Measurements from ENCODE around the gene WHRN. TPM values are rescaled to one million over a fixed set of nuclear protein-coding genes. Genes with fewer than 3 reads are reported as not detected.
A peak's percentile ranks its signal among the peaks of the same experiment; 100 is the strongest.

WHRN gene
- total RNA-seq, 1 experiment from 2014 or later, result 9.4 TPM

GRCh38 chr9:114484215-114484853, 20.9 kb downstream of the WHRN start:
- Mint-ChIP-seq H3K9me3 (ENCODE audit: unreplicated experiment) (no peaks in the 10 kb centered on the region), H3K27me3 (ENCODE audit: insufficient read depth, unreplicated experiment) (no peaks in the 10 kb centered on the region), H3K27ac (ENCODE audit: low read depth, unreplicated experiment) (no peak overlapping the region), H3K36me3 (ENCODE audit: insufficient read depth, unreplicated experiment) (no peaks in the 10 kb centered on the region), H3K4me1 (ENCODE audit: insufficient read depth, unreplicated experiment) (peaks cover 22% of the 10 kb centered on the region), H3K4me3 (ENCODE audit: unreplicated experiment) (peak overlapping the region; percentile 38)
- no TSS peak for BruUV-seq (replicated peaks)
- intact Hi-C loops (cut with micrococcal nuclease), result loop anchor here (10.0 kb wide), 1 partner anchor 530 kb away; no protein-coding TSS in a partner anchor
- ChIA-PET CTCF (interaction anchor here (1.0 to 6.3 kb wide), 6 partner anchors 11 to 170 kb away, joined by 3 to 70 read pairs (median 4); no protein-coding TSS in a partner anchor), POLR2A (interaction anchor here (0.6 to 6.2 kb wide), 6 partner anchors 18 to 246 kb away, joined by 3 to 37 read pairs (median 3); partner anchors contain the start of gene TMEM268)
- no peak for TF ChIP-seq CTCF (IDR thresholded peaks at IDR 0.05; ENCODE audit: unreplicated experiment)
- no peak for DNase-seq (ENCODE audit: unreplicated experiment)

- ChIA-PET POLR2A (interaction anchor here (0.9 to 6.2 kb wide), 2 partner anchors 9 to 19 kb away, joined by 3 to 37 read pairs; no protein-coding TSS in a partner anchor), CTCF (interaction anchor here (0.7 to 2.9 kb wide), 4 partner anchors 20 to 78 kb away, joined by 3 to 16 read pairs (median 4); no protein-coding TSS in a partner anchor)
- Mint-ChIP-seq H3K36me3 (ENCODE audit: insufficient read depth, unreplicated experiment) (no peaks in the 10 kb centered on the region), H3K9me3 (ENCODE audit: unreplicated experiment) (no peaks in the 10 kb centered on the region), H3K4me3 (ENCODE audit: unreplicated experiment) (no peak overlapping the region), H3K4me1 (ENCODE audit: insufficient read depth, unreplicated experiment) (peaks cover 22% of the 10 kb centered on the region), H3K27ac (ENCODE audit: low read depth, unreplicated experiment) (no peak overlapping the region), H3K27me3 (ENCODE audit: insufficient read depth, unreplicated experiment) (no peaks in the 10 kb centered on the region)
- intact Hi-C loops (cut with micrococcal nuclease), result loop anchor here (10.0 kb wide), 1 partner anchor 531 kb away; no protein-coding TSS in a partner anchor
- BruUV-seq (replicated peaks), result no TSS peak
- no peak for TF ChIP-seq CTCF (IDR thresholded peaks at IDR 0.05; ENCODE audit: unreplicated experiment)
- no peak for DNase-seq (ENCODE audit: unreplicated experiment)
Measured at GRCh38 chr9:114483499-114483898, 21.8 kb downstream of the WHRN start.

DNA sequence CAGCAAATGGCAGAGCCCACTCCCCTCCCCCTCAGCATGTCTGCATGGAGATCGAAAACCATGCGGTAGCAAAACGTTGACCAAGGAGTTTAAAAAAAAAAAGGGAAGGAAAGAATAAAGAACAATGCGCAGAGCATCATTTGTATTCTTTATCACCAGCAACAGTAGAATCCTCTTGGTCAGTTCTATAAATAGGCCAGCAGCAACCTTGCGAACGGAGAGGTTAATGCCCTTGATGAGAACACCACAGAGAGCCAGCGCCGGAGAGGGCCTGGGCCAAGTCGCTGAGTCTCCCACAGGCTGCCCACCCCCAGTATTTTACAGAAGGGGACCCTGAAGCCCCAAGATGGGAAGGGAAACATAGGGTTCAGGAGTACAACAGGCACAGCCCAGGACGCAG, 22.7 kb downstream of the WHRN start:
- BruUV-seq (replicated peaks), result no TSS peak
- Mint-ChIP-seq H3K36me3 (ENCODE audit: insufficient read depth, unreplicated experiment) (no peaks in the 10 kb centered on the region), H3K27ac (ENCODE audit: low read depth, unreplicated experiment) (no peak overlapping the region), H3K27me3 (ENCODE audit: insufficient read depth, unreplicated experiment) (no peaks in the 10 kb centered on the region), H3K9me3 (ENCODE audit: unreplicated experiment) (no peaks in the 10 kb centered on the region), H3K4me3 (ENCODE audit: unreplicated experiment) (no peak overlapping the region), H3K4me1 (ENCODE audit: insufficient read depth, unreplicated experiment) (peaks cover 22% of the 10 kb centered on the region)
- POLR2A ChIA-PET, result no interaction called here
- TF ChIP-seq CTCF (IDR thresholded peaks at IDR 0.05; ENCODE audit: unreplicated experiment), result no peak
- intact Hi-C loops (cut with micrococcal nuclease), result loop anchor here (10.0 kb wide), 1 partner anchor 532 kb away; no protein-coding TSS in a partner anchor
- no peak for DNase-seq (ENCODE audit: unreplicated experiment)
- CTCF ChIA-PET, result interaction anchor here (0.5 kb wide), 1 partner anchor 532 kb away, joined by 3 read pairs; no protein-coding TSS in a partner anchor

DNA sequence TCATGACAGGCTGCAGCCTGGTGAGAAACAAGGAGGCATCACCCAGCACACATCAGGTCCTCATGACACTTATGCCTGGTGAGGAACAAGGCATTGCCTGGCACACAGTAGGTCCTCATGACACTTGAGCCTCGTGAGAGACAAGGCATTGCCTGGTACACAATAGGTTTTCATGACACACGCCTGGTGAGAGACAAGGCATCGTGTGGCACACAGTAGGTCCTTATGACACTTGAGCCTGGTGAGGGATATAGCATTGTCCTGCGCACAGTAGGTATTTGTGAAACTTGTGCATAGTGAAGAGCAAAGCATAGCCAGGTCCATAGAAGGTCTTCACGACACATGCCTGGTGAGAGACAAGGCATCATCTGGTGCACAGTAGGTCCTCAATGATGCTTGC, 23.5 kb downstream of the WHRN start:
- Mint-ChIP-seq H3K4me3 (ENCODE audit: unreplicated experiment) (no peak overlapping the region), H3K27ac (ENCODE audit: low read depth, unreplicated experiment) (no peak overlapping the region), H3K4me1 (ENCODE audit: insufficient read depth, unreplicated experiment) (peaks cover 18% of the 10 kb centered on the region), H3K36me3 (ENCODE audit: insufficient read depth, unreplicated experiment) (no peaks in the 10 kb centered on the region), H3K27me3 (ENCODE audit: insufficient read depth, unreplicated experiment) (no peaks in the 10 kb centered on the region), H3K9me3 (ENCODE audit: unreplicated experiment) (no peaks in the 10 kb centered on the region)
- no TSS peak for BruUV-seq (replicated peaks)
- POLR2A ChIA-PET, result no interaction called here
- TF ChIP-seq CTCF (IDR thresholded peaks at IDR 0.05; ENCODE audit: unreplicated experiment), result no peak
- CTCF ChIA-PET, result no interaction called here
- DNase-seq (ENCODE audit: unreplicated experiment), result no peak
- intact Hi-C loops (cut with micrococcal nuclease), result loop anchor here (10.0 kb wide), 1 partner anchor 533 kb away; no protein-coding TSS in a partner anchor

All from MCF 10A (cell line).